Spinal cord (tissue), 10 donors: Measurements from ENCODE around the gene ZNF580. TPM values are rescaled to one million over a fixed set of nuclear protein-coding genes. Genes with fewer than 3 reads are reported as not detected.

Experiments
- DNase-seq, 6 donors: peaks; one replicate each; pipeline versions ENCODE4 v3.0.0 to v3.0.0-alpha.2; 2013 to 2015; ENCODE audit warnings: low spot score in 6 of 6, low read depth in 4 of 6
- H3K27ac ChIP-seq: one replicate; pipeline ENCODE4 v1.5.1; 2013; ENCODE audit warnings: low read depth, low read length, control low read depth
- H3K27me3 ChIP-seq: one replicate; pipeline ENCODE4 v1.6.1; 2013; ENCODE audit warnings: low read length; ENCODE audit not compliant: control insufficient read depth, insufficient read depth
- H3K36me3 ChIP-seq: one replicate; pipeline ENCODE4 v1.6.1; 2013; ENCODE audit warnings: low read length; ENCODE audit not compliant: control insufficient read depth, insufficient read depth
- H3K4me1 ChIP-seq: one replicate; pipeline ENCODE4 v1.6.1; 2013; ENCODE audit warnings: low read length; ENCODE audit not compliant: control insufficient read depth, insufficient read depth
- H3K4me3 ChIP-seq: one replicate; pipeline ENCODE4 v1.5.1; 2013; ENCODE audit warnings: low read depth, low read length, control low read depth
- H3K9me3 ChIP-seq: one replicate; pipeline ENCODE4 v1.6.1; 2013; ENCODE audit warnings: low read length; ENCODE audit not compliant: control insufficient read depth, insufficient read depth
- WGBS: methylation state at CpG from one replicate; pipeline ENCODE4 v1.1.5; 2013; ENCODE audit warnings: missing lambda C conversion rate; ENCODE audit not compliant: insufficient coverage; 5-methylcytosine and 5-hydroxymethylcytosine counted together
- polyA plus RNA-seq, 2 donors: library from polyadenylated mRNA; unstranded; fragments of 120-200 nt; gene quantifications; one replicate each; pipeline ENCODE4 v1.2.1, GENCODE V29; 2013; ENCODE audit not compliant: insufficient read length in 2 of 2
- total RNA-seq, 2 donors: library from RNA; depleted of rRNA in 1 of 2; stranded (reverse); fragments of 120-200 nt in 1 of 2; fragments of >200 nt in 1 of 2; gene quantifications; one replicate each; pipeline versions ENCODE4 v1.2.3 to v1.2.4, GENCODE V29; 2013 to 2014
- donor health status: healthy.

ZNF580 gene
- total and polyA plus RNA-seq, 4 donors = 3.5 to 71.7 (median 38.7) TPM

- DNase-seq = no peak
- Histone ChIP-seq H3K27ac (no peak overlapping the region), H3K9me3 (no peaks in the 10 kb centered on the region), H3K4me3 (no peak overlapping the region), H3K36me3 (peaks cover 100% of the 10 kb centered on the region), H3K27me3 (no peaks in the 10 kb centered on the region), H3K4me1 (no peaks in the 10 kb centered on the region)
- 70% methylated on average over 25 of the region's 27 CpGs for WGBS
These were observed 47.8 kb downstream of the ZNF580 start for GRCh38 chr19:55688422-55689218.

- H3K36me3 ChIP-seq = peaks cover 100% of the 10 kb centered on the region
- 96% methylated on average over 26 of the region's 35 CpGs for WGBS
- no peak for DNase-seq
- no peaks in the 10 kb centered on the region for H3K4me1 ChIP-seq
- no peaks in the 10 kb centered on the region for H3K9me3 ChIP-seq
- no peaks in the 10 kb centered on the region for H3K27me3 ChIP-seq
- H3K4me3 ChIP-seq = no peak overlapping the region
- no peak overlapping the region for H3K27ac ChIP-seq
These were observed 48.8 kb downstream of the ZNF580 start for GRCh38 chr19:55689411-55690108.

- no peaks in the 10 kb centered on the region for H3K4me1 ChIP-seq
- DNase-seq = no peak
- H3K9me3 ChIP-seq = no peaks in the 10 kb centered on the region
- H3K36me3 ChIP-seq = peaks cover 100% of the 10 kb centered on the region
- 92% methylated on average over 25 of the region's 25 CpGs for WGBS
- H3K27me3 ChIP-seq = no peaks in the 10 kb centered on the region
- H3K4me3 ChIP-seq = no peak overlapping the region
- no peak overlapping the region for H3K27ac ChIP-seq
These were observed 49.4 kb downstream of the ZNF580 start for GRCh38 chr19:55690109-55690768.

- Histone ChIP-seq H3K9me3 (no peaks in the 10 kb centered on the region), H3K4me3 (no peak overlapping the region), H3K27ac (no peak overlapping the region), H3K4me1 (no peaks in the 10 kb centered on the region), H3K36me3 (peaks cover 100% of the 10 kb centered on the region), H3K27me3 (no peaks in the 10 kb centered on the region)
- no peak for DNase-seq
- 97% methylated on average over 28 of the region's 31 CpGs for WGBS
These were observed 50.2 kb downstream of the ZNF580 start for GRCh38 chr19:55690769-55691545.

- Histone ChIP-seq H3K4me1 (no peaks in the 10 kb centered on the region), H3K9me3 (no peaks in the 10 kb centered on the region), H3K36me3 (peaks cover 100% of the 10 kb centered on the region), H3K27ac (no peak overlapping the region), H3K4me3 (no peak overlapping the region), H3K27me3 (no peaks in the 10 kb centered on the region)
- no peak for DNase-seq
- 94% methylated on average over 31 of the region's 31 CpGs for WGBS
These were observed 51.0 kb downstream of the ZNF580 start for GRCh38 chr19:55691561-55692481.

GRCh38 chr19:55692681-55693081 is 51.9 kb downstream of the ZNF580 start:
- Histone ChIP-seq H3K27ac (no peak overlapping the region), H3K9me3 (no peaks in the 10 kb centered on the region), H3K4me3 (no peak overlapping the region), H3K27me3 (no peaks in the 10 kb centered on the region), H3K4me1 (no peaks in the 10 kb centered on the region), H3K36me3 (peaks cover 98% of the 10 kb centered on the region)
- WGBS = 95% methylated on average over 19 of the region's 19 CpGs
- no peak for DNase-seq

Other genes with a start within 250 kb of the ZNF580 start
- gene UBE2S, start 233.2 kb upstream of the ZNF580 start, total RNA-seq = 10 to 100 TPM; 14.6 to 55.8 TPM
- gene UBE2S, start 233.2 kb upstream of the ZNF580 start, polyA plus RNA-seq = 100 to 1,000 TPM; 104 to 124 TPM
- 1 to 10 TPM; 4.0 to 5.2 TPM for gene SHISA7, start 197.7 kb upstream of the ZNF580 start, total RNA-seq
- gene SHISA7, start 197.7 kb upstream of the ZNF580 start, polyA plus RNA-seq = 10 to 100 TPM; 29.1 to 35.6 TPM
- 10 to 100 TPM; 30.3 to 59.3 TPM for gene ISOC2, start 179.4 kb upstream of the ZNF580 start, total RNA-seq
- 10 to 100 TPM; 60.2 to 65.1 TPM for gene ISOC2, start 179.4 kb upstream of the ZNF580 start, polyA plus RNA-seq
- gene C19orf85, start 176.3 kb upstream of the ZNF580 start, total RNA-seq = not detected
- not detected for gene C19orf85, start 176.3 kb upstream of the ZNF580 start, polyA plus RNA-seq
- gene ZNF628, start 164.4 kb upstream of the ZNF580 start, total RNA-seq = 1 to 10 TPM; 1.5 to 1.7 TPM
- gene ZNF628, start 164.4 kb upstream of the ZNF580 start, polyA plus RNA-seq = 1 to 10 TPM; 5.7 to 6.6 TPM
- 10 to 100 TPM; 16.2 to 45.6 TPM for gene NAT14, start 155.8 kb upstream of the ZNF580 start, total RNA-seq
- gene NAT14, start 155.8 kb upstream of the ZNF580 start, polyA plus RNA-seq = 10 to 100 TPM; 93.2 to 94.0 TPM
- gene SSC5D, start 152.6 kb upstream of the ZNF580 start, total RNA-seq = 1 to 10 TPM; 3.5 to 6.0 TPM
- 1 to 10 TPM; 2.3 to 4.7 TPM for gene SSC5D, start 152.6 kb upstream of the ZNF580 start, polyA plus RNA-seq
- under 1 TPM in 1 of 2 donors, not detected in 1; 0.44 TPM for gene SBK2, start 103.9 kb upstream of the ZNF580 start, total RNA-seq
- under 1 TPM in 1 of 2 donors, not detected in 1; 0.15 TPM for gene SBK2, start 103.9 kb upstream of the ZNF580 start, polyA plus RNA-seq
- gene SBK3, start 95.5 kb upstream of the ZNF580 start, total RNA-seq = under 1 TPM in 1 of 2 donors, not detected in 1; 0.11 TPM
- gene SBK3, start 95.5 kb upstream of the ZNF580 start, polyA plus RNA-seq = under 1 TPM in 1 of 2 donors, not detected in 1; 0.17 TPM
- 1 to 10 TPM; 2.1 to 9.9 TPM for gene ZNF579, start 60.2 kb upstream of the ZNF580 start, total RNA-seq
- gene ZNF579, start 60.2 kb upstream of the ZNF580 start, polyA plus RNA-seq = 10 to 100 TPM; 24.9 to 25.3 TPM
- 1 to 10 TPM; 2.3 to 7.5 TPM for gene FIZ1, start 41.5 kb upstream of the ZNF580 start, total RNA-seq
- gene FIZ1, start 41.5 kb upstream of the ZNF580 start, polyA plus RNA-seq = 10 to 100 TPM; 23.4 to 26.5 TPM
- gene ZNF524, start 40.7 kb upstream of the ZNF580 start, total RNA-seq = 1 to 10 TPM; 5.1 to 9.6 TPM
- 10 to 100 TPM; 11.2 to 13.6 TPM for gene ZNF524, start 40.7 kb upstream of the ZNF580 start, polyA plus RNA-seq
- 1 to 10 TPM; 1.4 to 2.1 TPM for gene ZNF865, start 35.4 kb upstream of the ZNF580 start, total RNA-seq
- 10 to 100 TPM; 14.8 to 15.4 TPM for gene ZNF865, start 35.4 kb upstream of the ZNF580 start, polyA plus RNA-seq
- 1 to 10 TPM; 2.9 to 6.3 TPM for gene ZNF784, start 16.4 kb upstream of the ZNF580 start, total RNA-seq
- gene ZNF784, start 16.4 kb upstream of the ZNF580 start, polyA plus RNA-seq = 10 to 100 TPM in 1 of 2 donors, 1 to 10 TPM in 1; 9.9 to 12.8 TPM
- 10 to 100 TPM in 1 of 2 donors, 1 to 10 TPM in 1; 6.6 to 10.5 TPM for gene ZNF581, start 2.6 kb downstream of the ZNF580 start, total RNA-seq
- gene ZNF581, start 2.6 kb downstream of the ZNF580 start, polyA plus RNA-seq = 10 to 100 TPM; 19.0 to 20.5 TPM
- 10 to 100 TPM; 13.4 to 14.1 TPM for gene CCDC106, start 7.2 kb downstream of the ZNF580 start, total RNA-seq
- gene CCDC106, start 7.2 kb downstream of the ZNF580 start, polyA plus RNA-seq = 10 to 100 TPM; 56.9 to 57.6 TPM
- 100 to 1,000 TPM in 1 of 2 donors, 10 to 100 TPM in 1; 60.7 to 119 TPM for gene U2AF2, start 14.0 kb downstream of the ZNF580 start, total RNA-seq
- gene U2AF2, start 14.0 kb downstream of the ZNF580 start, polyA plus RNA-seq = 100 to 1,000 TPM; 203 to 207 TPM
- gene EPN1, start 34.2 kb downstream of the ZNF580 start, total RNA-seq = 10 to 100 TPM; 31.3 to 33.4 TPM
- gene EPN1, start 34.2 kb downstream of the ZNF580 start, polyA plus RNA-seq = 100 to 1,000 TPM; 188 to 192 TPM
- gene NLRP9, start 97.4 kb downstream of the ZNF580 start, total RNA-seq = not detected
- under 1 TPM in 1 of 2 donors, not detected in 1; 0.08 TPM for gene NLRP9, start 97.4 kb downstream of the ZNF580 start, polyA plus RNA-seq
- gene RFPL4A, start 118.1 kb downstream of the ZNF580 start, total RNA-seq = not detected
- not detected for gene RFPL4A, start 118.1 kb downstream of the ZNF580 start, polyA plus RNA-seq
- gene RFPL4AL1, start 128.1 kb downstream of the ZNF580 start, total RNA-seq = not detected
- gene RFPL4AL1, start 128.1 kb downstream of the ZNF580 start, polyA plus RNA-seq = not detected
- not detected for gene NLRP11, start 191.0 kb downstream of the ZNF580 start, total RNA-seq
- under 1 TPM in 1 of 2 donors, not detected in 1; 0.15 TPM for gene NLRP11, start 191.0 kb downstream of the ZNF580 start, polyA plus RNA-seq
- gene NLRP4, start 195.5 kb downstream of the ZNF580 start, total RNA-seq = not detected
- gene NLRP4, start 195.5 kb downstream of the ZNF580 start, polyA plus RNA-seq = not detected